Measurements from ENCODE around the gene CCDC92.
"Not testable (repeated sequence)": the region's sequence is repeated elsewhere in the genome, so short reads cannot be mapped to it uniquely, and the experiment has no call there.

CCDC92 gene

DNA sequence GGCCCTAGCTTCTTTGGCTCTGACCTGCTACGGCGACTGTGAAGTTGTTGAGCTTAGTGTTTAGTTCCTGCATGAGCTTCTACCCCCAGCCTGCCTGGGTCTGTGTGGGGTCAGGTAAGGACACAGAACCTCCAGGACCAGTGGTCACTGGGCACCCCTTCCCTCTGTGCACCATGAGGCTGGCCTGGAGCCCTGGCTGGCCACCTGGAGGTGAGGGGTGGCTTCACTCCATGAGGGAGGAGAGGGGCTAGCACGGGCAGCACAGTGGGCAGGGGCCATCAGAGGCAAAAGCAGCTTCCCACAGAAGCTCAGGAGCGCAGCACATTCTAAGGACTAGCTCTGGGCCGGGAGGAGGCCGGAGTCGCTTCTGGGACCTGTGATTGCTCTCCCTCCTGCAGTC, 36.7 kb downstream of the CCDC92 start:
- FAIRE-seq: no peak

GRCh38 chr12:123934829-123935228, 37.8 kb downstream of the CCDC92 start:
- FAIRE-seq: no peak

GRCh38 chr12:123934016-123934620, 38.5 kb downstream of the CCDC92 start:
- no peak for FAIRE-seq

DNA sequence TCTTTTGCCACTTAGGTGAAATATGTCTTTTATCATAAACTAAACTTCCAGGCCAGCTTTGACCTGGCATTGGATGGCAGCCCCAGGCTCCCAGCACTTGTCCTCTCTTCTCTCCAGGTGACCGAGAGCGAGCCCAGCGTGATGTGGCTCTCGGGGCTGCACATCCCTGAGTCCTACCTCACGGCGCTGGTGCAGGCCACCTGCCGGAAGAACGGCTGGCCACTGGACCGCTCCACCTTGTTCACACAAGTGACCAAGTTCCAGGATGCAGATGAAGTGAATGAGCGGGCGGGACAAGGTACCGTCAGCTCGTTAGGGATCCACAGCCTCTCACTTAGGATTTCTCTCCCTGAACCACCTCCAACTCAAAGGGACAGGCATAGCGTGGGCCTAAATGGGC, 39.4 kb downstream of the CCDC92 start:
- no peak for FAIRE-seq

DNA sequence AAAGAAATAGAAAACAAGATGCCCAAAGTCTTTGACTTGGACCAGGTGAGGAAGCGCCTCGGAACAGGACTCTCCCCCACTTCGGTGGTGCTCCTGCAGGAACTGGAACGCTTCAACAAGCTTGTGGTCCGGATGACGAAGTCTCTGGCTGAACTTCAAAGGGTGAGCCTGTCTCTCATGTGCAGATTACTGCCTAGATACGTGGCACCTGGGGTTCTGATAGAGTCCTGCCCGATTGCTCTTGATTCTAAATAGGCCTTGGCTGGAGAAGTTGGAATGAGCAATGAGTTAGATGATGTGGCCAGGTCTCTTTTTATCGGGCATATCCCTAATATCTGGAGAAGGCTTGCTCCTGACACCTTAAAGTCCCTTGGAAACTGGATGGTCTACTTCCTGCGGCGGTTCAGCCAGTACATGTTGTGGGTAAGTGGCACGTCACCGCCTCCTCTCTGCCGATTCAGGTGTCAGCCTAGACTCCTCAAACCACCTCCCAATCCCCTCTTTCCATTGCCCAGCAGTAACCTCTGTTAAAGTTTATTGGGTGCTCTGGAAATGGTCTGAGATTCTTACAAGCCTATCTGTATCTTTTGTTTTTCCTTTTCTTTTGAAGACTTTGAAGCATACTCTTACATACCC, 40.8 kb downstream of the CCDC92 start:
- no peak for FAIRE-seq

GRCh38 chr12:123929946-123930583, 42.6 kb downstream of the CCDC92 start:
- no peak for FAIRE-seq

- FAIRE-seq: no peak
These were observed 43.7 kb downstream of the CCDC92 start for GRCh38 chr12:123928897-123929296.

- no peak for FAIRE-seq
These were observed 44.3 kb downstream of the CCDC92 start for GRCh38 chr12:123928274-123928865.

DNA sequence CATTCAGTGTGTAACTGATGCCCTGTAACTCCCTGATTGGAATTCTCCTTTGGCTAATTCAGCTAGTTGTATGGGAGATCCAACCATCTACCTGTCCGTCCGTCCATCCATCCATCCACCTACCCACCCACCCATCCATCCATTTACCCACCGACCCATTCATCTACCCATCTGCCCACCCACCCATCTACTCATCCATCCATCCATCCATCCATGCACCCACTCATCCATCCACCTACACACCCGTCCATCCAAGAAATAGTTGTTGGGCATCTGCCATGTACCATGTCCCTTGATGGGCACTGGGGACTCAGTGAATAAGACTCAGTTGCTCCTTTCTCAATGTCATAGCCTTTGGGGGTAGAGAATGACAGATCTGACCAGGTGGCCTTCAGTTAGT, 48.1 kb downstream of the CCDC92 start:
- FAIRE-seq: no peak

- FAIRE-seq: no peak
These were observed 48.7 kb downstream of the CCDC92 start for GRCh38 chr12:123923927-123924326.

DNA sequence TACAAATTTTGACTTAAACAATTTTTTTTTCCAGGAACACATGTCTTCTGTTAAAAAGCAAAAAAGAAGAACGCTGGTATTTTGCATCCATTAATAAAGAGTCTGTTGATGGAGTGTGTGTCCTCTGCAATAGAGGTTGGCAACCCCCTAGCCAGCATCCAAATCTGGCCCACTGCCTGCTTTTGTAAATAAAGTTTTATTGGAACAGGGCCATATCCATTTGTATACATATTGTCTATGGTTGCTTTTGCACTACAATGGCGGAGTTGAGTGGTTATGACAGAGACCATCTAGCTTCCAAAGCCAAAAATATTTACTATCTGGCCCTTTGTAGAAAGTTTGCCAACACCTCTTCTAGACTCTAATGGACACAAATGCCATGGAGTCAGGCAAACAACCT, 49.6 kb downstream of the CCDC92 start:
- FAIRE-seq: no peak

- no peak for FAIRE-seq
These were observed 52.7 kb downstream of the CCDC92 start for GRCh38 chr12:123919980-123920360.

DNA sequence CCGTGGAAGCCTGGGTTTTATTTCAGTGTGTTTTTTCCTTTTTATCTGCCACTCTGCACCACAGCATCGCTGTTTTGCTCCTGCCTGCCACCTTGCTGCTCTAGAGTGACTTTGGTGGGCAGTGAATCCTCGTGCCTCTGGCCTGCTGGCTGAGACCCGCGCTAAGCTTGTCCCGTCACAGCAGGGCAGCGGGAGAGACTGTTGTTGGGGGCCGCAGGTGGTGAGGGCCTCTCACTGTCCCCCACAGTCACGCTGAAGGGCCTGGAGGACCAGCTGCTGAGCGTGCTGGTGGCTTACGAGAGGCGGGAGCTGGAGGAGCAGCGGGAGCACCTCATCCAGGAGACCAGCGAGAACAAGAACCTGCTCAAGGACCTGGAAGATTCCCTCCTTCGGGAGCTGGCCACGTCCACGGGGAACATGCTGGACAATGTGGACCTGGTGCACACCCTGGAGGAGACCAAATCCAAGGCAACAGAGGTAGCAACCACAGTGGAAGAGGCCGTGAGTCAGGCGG, 55.2 kb downstream of the CCDC92 start:
- no peak for FAIRE-seq

DNA sequence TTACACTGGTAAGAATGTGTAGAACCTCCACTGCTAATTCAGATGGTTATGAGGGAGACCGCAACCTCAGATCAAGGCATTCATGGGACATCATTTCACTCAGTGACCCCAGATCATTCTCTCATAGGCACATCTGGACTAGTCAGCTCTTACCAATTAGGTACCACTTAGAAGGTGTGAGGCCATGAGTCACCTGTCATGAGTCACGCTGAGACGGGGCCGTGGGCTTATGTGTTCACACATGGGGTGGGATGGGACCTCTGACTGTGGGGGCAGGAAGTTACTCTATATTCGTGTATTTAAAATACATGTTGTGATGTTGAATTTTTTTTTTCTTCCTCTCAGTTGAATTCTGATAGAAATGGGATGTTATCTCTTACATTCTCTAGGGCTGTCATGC, 55.9 kb downstream of the CCDC92 start:
- FAIRE-seq: no peak

DNA sequence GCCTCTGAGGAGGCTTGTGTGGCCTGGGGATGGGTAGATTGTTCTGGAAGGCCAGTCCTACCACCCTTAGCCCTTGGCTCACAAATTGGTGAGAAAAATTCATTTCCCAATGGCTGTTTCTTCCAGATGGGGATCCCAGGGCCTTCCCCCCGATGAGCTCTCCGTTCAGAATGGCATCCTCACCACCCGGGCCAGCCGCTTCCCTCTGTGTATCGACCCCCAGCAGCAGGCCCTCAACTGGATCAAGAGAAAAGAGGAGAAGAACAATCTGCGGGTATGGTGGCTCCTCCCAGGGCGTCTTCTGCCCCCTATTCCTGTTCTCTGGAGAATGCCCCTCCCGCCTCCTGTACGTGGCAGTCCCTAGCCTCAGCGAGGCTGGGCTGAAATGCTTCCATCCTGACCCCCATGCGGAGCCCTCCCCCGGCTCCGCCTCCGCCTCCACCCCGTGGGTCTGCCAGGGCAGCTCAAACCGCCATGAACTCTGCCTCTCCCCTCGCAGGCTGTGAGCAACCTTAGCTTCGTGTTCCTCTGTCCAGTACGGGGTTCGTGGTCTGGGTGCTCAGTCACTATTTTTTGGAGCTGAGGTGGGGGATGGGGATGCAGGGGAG, 57.8 kb downstream of the CCDC92 start:
- FAIRE-seq: no peak

DNA sequence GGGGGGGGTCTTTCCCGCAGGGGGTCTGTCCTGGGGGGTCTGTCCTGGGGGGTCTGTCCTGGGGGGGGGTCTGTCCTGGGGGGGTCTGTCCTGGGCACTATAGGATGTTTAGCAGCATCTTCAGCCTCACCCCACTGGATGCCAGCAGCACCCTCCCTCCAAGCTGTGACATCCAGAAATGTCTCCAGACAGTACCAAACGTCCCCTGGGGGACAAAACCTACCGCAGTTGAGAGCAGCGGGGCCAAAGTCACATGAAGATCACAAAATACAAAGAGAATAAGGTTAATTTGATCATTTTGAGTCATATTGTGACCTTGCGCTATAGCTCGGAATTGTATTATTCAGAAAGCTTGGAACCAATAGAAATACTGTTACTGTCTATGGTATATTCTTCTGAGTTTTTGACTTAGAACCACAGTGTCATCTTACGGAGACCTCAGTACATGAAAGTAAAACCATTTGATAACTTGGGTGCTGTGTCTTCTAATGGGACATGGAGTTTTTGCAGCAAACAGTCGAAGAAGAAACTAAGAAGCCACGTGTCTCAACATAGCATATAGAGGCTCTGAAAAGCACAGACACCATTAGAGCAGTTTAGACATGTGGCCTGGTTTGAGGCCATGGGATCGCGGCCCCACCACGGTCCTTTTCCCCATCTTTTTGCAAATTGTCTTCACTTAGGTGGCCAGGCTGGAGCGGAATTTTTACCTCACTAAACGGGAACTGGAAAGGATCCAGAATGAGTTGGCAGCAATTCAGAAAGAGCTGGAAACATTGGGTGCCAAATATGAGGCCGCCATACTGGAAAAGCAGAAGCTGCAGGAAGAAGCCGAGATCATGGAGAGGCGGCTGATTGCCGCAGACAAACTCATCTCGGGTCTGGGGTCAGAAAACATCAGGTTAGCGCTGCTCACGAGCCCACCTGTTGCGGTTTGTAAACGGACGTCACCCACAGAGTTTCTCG, 59.9 kb downstream of the CCDC92 start:
- FAIRE-seq: no peak

DNA sequence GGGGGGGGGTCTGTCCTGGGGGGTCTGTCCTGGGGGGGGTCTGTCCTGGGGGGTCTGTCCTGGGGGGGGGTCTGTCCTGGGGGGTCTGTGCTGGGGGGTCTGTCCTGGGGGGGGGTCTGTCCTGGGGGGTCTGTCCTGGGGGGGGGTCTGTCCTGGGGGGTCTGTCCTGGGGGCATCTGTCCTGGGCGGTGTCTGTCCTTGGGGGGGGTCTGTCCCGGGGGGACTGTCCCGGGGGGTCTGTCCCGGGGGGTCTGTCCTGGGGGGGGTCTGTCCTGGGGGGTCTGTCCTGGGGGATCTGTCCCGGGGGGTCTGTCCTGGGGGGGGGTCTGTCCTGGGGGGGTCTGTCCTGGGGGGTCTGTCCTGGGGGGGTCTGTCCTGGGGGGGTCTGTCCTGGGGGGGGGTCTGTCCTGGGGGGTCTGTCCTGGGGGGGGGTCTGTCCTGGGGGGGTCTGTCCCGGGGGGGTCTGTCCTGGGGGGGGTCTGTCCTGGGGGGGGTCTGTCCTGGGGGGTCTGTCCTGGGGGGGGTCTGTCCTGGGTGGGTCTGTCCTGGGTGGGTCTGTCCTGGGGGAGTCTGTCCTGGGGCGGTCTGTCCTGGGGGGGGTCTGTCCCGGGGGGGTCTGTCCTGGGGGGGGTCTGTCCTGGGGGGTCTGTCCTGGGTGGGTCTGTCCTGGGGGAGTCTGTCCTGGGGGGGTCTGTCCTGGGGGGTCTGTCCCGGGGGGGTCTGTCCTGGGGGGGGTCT, 60.8 kb downstream of the CCDC92 start:
- not testable (repeated sequence) for FAIRE-seq

GRCh38 chr12:123910761-123911193, 61.9 kb downstream of the CCDC92 start:
- FAIRE-seq: no peak

GRCh38 chr12:123910057-123910456, 62.6 kb downstream of the CCDC92 start:
- no peak for FAIRE-seq

GRCh38 chr12:123908884-123909725, 63.5 kb downstream of the CCDC92 start:
- no peak for FAIRE-seq
